NB4 (cell line): Measurements from ENCODE around the gene GPR34.

Experiments used
- MYC ChIP-seq: IDR thresholded peaks from 2 replicates; pipeline ENCODE4 v1.6.1; 2011; ENCODE audit warnings: low read depth, low read length
- POLR2A ChIP-seq: IDR thresholded peaks from 2 replicates; pipeline ENCODE4 v1.6.1; 2011; ENCODE audit warnings: mild to moderate bottlenecking; ENCODE audit not compliant: insufficient read length; ENCODE audit errors: extremely low read depth
- TF ChIP-seq, protein P1 (sequence below): IDR thresholded peaks from one replicate; pipeline ENCODE4 v1.5.1; 2012; ENCODE audit warnings: low read depth, low read length
- TF ChIP-seq, protein P2 (sequence below): IDR thresholded peaks from 2 replicates; pipeline ENCODE4 v1.6.1; 2011; ENCODE audit warnings: low read depth, low read length

DNA sequence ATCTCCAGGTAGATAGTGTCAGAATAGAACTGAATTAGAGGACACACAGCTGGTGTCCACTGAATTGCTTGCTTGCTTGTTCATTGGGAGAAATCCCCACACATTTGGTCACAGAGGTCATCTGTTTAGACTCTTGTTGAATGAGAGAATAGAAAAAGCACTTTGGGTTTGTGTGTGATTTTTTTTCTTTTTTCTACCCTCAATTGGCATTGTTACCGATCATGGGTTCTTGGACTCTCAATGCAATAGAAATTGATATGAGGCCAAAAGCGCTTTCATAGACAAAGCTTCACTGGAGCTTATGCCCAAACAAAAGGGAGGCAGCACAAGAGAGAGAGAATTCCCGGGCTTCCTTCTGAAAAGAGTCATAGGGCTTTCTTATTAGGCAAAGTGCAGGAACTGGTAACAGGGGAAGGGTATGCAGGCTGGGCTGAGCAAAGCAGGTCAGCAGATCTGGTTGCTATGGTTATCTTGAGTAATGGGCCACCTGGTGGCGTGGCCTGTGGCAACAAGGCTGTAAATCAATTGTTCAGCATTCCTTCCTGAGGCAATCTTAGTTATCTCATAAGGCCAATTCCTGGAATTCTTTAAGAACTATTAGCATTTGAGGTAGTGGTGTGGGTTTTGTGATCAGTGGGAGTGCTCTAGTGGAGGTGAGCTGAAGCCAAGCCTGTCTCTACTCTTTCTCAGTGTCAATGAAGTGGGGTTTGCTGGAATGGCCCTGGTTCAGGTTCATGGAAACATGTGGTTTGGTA lies 29.9 kb downstream of the GPR34 start:
- TF ChIP-seq, protein P1, sequence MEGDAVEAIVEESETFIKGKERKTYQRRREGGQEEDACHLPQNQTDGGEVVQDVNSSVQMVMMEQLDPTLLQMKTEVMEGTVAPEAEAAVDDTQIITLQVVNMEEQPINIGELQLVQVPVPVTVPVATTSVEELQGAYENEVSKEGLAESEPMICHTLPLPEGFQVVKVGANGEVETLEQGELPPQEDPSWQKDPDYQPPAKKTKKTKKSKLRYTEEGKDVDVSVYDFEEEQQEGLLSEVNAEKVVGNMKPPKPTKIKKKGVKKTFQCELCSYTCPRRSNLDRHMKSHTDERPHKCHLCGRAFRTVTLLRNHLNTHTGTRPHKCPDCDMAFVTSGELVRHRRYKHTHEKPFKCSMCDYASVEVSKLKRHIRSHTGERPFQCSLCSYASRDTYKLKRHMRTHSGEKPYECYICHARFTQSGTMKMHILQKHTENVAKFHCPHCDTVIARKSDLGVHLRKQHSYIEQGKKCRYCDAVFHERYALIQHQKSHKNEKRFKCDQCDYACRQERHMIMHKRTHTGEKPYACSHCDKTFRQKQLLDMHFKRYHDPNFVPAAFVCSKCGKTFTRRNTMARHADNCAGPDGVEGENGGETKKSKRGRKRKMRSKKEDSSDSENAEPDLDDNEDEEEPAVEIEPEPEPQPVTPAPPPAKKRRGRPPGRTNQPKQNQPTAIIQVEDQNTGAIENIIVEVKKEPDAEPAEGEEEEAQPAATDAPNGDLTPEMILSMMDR, result no peak
- TF ChIP-seq MYC (no peak), POLR2A (no peak)
- TF ChIP-seq, protein P2, sequence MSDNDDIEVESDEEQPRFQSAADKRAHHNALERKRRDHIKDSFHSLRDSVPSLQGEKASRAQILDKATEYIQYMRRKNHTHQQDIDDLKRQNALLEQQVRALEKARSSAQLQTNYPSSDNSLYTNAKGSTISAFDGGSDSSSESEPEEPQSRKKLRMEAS, result no peak
